Thyroid gland (tissue), 4 donors: ENCODE results near the gene CMSS1.

Experiments
- CTCF ChIP-seq, 6 experiments: fragments of 200-600 bp in 3 of 6; fragments of 450-650 bp in 3 of 6; sonication (generic) in 3 of 6; IDR thresholded peaks; one replicate each; pipeline ENCODE4 v1.5.1; 2016 to 2019; ENCODE audit warnings: antibody characterized with exemption in 6 of 6, mild to moderate bottlenecking in 2 of 6, inconsistent platforms in 1 of 6, moderate library complexity in 1 of 6
- POLR2A ChIP-seq, 2 donors: fragments of 450-650 bp; IDR thresholded peaks; one replicate each; pipeline ENCODE4 v1.6.1; 2017; ENCODE audit warnings: antibody characterized with exemption in 2 of 2, mild to moderate bottlenecking in 2 of 2, moderate library complexity in 1 of 2

GRCh38 chr3:100125161-100125938 lies 307.7 kb downstream of the CMSS1 start:
- TF ChIP-seq POLR2A (IDR thresholded peaks at IDR 0.05) = no peak
- TF ChIP-seq CTCF (IDR thresholded peaks at IDR 0.05) = no peak
